HG03558 (cell line): ENCODE measurements around the gene OTUB1.
"Not testable (repeated sequence)": the region's sequence is repeated elsewhere in the genome, so short reads cannot be mapped to it uniquely, and the experiment has no call there.

Experiments
- ATAC-seq: cut with Tn5 transposase; IDR thresholded peaks from one replicate; pipeline ENCODE4 v1.9.1; 2021; ENCODE audit warnings: moderate number of reproducible peaks; ENCODE audit not compliant: unreplicated experiment; ENCODE audit errors: extremely low read depth

The OTUB1 gene, protein sequence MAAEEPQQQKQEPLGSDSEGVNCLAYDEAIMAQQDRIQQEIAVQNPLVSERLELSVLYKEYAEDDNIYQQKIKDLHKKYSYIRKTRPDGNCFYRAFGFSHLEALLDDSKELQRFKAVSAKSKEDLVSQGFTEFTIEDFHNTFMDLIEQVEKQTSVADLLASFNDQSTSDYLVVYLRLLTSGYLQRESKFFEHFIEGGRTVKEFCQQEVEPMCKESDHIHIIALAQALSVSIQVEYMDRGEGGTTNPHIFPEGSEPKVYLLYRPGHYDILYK

DNA sequence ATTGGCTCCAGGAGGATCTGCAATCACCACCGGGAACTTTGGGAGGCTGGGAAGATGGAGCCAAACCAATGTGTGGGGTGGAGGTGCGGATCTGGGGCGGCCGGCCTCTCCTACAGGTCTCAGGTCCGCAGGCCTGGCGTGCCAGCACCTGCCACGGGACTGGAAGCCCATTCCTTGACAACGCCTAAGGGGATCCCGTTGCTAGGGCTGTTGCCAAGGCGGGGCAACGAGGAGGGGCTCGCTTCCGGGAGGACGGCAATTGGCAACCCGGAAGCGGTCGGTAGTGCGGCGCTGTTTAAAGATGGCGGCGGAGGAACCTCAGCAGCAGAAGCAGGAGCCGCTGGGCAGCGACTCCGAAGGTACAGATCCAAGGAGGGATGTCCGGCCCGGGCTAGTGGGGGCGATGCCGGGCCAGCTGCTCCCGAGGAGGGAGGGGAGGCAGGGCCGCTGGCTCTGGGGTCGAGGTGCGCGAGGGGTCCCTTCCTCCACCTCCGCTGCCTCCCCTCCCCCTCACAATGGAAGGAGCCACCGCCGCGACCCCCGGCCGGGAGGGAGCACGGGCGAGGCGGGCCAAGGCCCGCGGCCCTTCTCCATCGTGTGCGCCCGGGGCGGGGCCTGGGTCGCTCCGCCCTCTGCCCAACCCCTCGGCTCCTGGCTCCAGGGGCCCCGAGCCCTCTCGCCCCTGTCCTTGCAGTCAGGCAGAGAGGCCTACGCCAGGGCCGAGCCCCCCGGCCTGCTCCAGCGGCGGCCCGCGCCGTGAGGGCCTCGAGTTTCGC lies at the start of gene OTUB1:
OTUB1 (plus strand) TSS at position 283 of the 776 bp plus-strand sequence; CDS start at position 302, 19 bp downstream.
- ATAC-seq, result no peak

DNA sequence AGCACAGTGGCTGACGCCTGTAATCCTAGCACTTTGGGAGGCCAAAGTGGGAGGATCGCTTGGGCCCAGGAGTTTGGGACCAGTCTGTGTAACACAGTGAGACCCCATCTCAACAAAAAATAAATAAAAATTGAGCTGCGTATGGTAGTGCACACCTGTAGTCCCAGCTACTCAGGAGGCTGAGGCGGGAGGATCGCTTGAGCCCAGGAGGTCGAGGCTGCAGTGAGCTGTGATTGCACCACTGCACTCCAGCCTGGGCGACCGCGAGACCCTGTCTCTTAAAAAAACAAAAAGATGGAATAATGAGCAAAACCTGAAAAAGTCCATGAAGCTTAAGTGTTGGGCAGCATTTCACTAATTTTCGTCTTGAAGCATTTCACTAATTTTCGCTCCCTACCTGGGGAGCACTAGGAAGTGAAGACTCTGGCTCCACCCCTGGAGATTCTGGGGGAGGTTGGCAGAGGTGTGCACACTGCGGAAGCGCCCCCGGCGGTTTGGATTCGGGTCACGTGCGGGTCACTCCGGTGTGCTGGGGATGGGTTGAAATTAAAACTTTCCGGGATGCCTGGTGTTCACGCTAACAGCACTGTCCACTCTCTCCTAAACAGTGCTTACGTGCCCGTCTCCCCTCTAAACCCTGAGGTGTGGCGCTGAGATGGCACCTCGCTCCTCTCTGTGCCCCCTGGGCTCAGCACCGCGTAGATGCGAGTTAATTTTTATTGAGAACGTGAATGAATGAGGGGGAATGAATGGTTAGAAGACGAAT lies 48.3 kb upstream of the OTUB1 start:
- peak; percentile 8 for ATAC-seq

DNA sequence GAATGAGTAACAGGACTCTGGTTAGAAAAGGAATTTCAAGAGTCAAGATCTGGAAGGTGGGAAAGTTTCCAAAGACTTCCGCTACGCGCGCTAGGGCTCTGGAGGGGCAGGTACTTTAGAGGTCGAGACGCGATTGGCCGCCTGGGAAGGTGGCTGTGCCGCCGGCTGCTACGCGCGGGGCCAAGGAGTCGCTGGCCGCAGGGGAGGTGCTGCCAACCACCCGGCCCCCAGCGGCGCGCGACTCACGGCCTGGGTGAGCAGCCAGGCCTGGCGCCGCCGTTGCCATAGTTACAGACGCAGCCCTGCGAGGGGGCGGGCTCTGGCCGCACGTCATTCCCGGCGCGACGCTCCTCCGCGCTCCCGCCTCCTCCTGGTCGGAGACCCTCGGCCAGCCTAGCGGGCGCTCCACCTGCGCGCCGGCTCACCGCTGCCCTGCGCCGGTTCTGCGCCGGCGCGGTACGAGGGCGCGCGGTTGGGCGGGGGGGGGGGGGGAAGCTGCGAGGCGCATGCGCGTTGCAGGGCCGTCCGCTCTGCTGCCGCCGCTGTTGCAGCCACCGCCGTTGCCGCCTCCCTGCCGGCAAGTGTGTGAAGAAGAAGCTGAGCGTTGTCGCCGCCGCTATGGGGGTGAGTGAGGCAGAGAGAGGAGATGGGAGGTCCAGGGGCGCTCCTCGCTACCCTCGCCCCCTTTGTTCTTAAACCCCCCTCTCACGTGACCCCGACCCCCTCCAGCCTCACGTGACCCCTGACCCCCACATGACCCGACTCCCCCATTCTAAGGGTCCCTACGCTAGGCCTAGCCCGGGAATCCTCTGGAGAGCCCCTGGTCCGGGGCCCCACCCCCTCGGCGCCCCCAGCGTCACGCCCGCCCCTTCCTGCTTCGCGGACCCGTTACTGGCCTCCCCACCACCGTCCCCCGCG lies 47.5 kb upstream of the OTUB1 start, which contains the start of gene NAA40:
NAA40 (plus strand) TSS at position 524 of the 918 bp plus-strand sequence; CDS start at position 619, 95 bp downstream.
- peak; percentile 82 for ATAC-seq

DNA sequence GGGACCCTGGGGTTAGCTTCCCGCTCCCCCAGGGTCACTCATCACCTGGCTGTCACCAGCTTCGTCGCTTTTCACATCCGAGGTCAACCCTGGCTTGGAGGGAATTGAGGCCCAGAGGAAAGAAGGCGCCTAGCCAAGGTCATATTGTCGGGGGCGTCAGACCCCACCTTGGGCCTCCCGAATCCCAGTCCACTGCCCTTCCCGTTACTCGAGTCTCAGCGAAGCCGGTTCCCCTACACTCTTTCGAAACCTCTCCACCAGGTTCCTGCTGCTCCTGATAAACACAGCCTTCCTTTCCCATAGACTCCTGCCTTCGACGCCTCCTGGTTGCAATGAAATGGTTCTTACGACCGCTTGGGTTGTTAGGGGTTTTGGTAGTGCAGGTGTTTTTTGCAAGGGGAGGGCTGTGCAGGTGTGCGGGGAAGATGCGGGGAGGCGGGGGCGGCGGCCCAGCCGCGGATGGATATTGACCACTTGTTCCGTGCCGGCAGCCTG lies 46.8 kb upstream of the OTUB1 start:
- no peak for ATAC-seq

DNA sequence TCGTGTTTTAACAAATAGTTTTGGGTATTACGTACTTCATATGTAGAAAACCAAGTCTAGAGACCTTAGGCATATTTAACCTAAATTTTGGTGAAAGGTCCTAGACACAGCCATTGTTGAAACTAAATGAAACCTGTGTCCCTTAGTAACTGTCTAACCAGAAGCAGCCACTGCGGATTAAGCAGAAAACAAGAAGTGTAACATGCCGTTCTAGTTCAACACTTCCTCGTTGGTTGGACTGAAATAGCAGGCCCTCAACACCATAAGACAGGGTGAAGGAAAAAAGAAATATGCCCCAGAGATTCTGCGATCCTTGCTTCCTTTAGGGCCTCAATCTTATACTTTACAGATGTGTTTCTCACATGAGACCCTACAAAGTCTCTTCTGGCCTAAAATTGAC lies 45.5 kb upstream of the OTUB1 start:
- no peak for ATAC-seq

DNA sequence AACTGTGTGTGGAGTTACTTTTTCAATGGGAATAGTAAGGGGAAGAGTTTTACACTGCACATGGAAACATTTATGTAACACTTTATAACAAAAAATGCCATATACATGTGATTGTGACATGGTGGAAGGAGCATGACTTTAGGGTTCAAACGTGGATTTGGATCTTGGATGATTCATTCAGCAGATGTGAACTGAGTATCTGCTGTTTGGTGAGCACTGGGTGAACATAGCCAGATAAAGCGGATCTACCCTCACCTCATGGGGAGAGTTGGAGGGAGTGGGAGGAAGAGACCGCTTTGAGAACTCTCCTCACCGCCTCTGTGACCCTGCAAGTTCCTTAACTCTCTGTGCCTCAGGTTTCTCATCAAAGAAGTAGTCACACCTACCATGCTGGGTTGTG lies 44.3 kb upstream of the OTUB1 start:
- no peak for ATAC-seq

DNA sequence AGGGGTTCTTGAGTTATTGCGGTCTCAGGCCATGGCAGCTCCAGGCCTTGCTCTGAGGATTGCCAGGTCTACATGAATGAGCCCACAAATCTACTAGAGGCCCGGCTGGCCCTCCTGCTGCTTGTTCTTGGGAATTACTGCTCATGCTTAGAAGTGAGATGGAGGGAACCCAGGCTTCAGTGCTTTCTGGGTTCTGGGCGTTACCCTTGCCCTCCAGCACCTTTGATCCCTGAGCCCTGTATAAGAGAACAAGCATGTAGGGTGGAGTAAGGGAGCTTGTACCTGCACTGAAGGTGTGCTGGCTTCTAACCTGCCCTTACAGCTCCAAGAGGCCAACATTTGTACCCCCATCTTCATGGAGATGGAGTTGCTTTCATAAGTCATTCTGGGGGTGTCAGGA lies 43.4 kb upstream of the OTUB1 start:
- no peak for ATAC-seq

DNA sequence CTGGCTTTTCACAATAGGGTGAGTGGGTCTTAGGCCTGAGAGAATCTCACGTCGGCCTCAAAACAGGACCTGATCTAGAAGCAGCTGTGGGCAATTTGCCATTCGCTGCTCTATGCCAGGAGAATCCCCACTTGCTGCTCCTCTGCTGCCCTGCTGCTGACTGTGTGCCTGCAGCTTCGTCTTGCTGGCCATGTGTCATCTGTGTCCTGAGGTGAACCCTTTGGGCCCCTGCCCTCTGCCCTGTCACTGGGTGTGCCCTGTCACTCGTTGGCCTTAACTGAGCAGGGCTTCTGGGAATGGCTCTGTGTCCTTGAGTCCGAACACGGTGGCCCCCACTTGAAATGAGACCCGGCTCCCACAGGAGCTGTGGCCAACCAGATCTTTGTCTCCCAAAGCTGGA lies 41.3 kb upstream of the OTUB1 start:
- ATAC-seq, result no peak

DNA sequence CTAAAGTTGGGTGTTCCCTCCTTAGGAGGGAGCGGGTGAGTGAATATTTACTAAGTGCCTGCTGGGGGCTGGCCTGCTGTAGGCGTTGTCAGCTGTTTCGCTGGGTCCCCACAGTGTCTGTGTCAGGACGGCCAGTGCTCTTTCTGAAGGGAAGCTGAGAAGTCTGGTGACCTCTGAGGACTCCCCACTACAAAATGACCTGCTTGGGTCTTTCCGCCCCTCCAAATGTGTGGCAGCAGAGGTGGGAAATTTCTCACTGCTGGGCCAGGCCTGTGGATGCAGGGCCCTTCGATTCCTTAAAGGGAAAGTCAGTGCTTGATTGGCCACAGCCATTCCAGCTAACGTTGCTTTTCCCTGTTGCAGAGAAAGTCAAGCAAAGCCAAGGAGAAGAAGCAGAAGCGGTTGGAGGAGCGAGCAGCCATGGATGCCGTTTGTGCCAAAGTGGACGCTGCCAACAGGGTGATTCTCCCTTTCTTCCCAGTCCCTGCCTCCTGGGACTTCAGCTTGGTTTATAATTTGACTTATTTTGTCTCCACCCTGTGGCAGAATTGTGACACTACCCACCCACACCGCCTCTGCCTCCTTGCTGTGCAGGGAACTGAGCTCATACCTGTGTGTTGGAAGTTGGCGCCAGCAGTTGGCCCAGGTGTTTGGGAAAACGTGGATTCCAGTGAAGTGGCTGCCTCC lies 40.6 kb upstream of the OTUB1 start:
- ATAC-seq, result no peak

DNA sequence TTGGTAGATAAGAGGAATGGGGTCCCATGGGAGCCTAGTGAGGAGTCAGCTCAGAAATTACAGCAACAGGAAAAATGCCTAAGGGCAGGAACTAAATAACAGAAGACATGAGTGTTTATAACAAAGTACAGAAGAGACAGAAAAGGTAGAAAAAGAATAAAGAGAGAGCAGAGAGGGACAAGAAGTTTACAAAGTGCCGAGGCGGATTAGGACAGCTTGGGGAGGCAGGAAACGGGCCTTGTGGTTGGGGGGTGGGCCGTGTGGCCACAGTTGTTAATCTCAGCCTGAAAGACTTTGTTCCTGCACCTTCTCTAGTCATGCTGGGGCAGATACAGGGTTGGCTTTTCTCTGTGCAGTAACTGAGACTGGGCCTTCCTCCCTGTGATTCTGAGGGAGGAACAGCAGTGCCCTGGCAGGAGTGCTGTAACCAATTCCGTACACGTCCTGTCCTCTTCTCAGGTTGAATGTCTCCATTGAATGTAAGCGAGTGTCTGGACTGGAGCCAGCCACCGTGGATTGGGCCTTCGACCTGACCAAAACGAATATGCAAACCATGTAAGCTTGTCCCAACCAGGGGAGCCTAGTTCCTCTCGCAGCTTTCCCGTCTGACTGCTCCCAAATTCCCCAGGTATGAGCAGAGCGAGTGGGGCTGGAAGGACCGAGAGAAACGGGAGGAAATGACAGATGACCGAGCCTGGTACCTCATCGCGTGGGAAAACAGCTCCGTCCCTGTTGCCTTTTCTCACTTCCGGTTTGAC lies 34.3 kb upstream of the OTUB1 start:
- ATAC-seq, result no peak

DNA sequence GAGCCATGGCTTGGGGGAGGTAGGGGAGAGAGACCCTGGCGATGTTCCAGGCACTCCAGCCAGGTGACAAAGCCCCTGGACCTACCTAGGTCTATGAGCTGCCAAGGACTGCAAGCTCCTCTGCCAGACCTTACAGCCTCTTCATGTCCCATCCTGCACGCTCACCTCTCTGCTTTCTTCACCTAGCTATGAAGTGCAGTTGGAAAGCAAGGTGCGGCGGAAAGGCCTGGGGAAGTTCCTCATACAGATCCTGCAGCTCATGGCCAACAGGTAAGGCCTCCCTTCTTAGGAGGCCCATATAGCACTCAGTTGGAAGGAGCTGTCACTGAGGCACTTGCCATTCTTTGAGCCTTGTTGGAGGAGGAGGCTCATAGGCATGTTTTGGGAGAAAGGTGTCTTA lies 33.7 kb upstream of the OTUB1 start:
- no peak for ATAC-seq

DNA sequence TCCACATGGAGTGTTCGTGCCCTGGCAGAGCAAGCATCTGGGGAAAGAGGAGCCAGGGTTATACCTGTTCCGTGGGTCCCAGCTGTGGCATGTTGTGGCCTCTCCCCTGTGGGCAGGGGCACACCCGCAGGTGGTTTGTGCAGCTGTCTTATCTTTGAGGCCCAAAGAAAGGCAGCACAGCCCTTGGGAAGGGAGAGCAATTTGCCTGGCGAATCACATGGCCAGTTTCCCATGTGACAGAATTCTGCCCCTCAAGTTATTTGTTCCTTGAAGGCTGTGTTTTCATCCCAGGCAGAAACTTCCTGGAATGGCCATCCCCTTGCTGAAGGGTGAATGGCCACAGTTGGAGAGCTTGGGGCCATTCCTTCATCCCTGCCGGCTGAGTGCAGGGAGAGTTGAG lies 28.2 kb upstream of the OTUB1 start:
- ATAC-seq, result no peak

DNA sequence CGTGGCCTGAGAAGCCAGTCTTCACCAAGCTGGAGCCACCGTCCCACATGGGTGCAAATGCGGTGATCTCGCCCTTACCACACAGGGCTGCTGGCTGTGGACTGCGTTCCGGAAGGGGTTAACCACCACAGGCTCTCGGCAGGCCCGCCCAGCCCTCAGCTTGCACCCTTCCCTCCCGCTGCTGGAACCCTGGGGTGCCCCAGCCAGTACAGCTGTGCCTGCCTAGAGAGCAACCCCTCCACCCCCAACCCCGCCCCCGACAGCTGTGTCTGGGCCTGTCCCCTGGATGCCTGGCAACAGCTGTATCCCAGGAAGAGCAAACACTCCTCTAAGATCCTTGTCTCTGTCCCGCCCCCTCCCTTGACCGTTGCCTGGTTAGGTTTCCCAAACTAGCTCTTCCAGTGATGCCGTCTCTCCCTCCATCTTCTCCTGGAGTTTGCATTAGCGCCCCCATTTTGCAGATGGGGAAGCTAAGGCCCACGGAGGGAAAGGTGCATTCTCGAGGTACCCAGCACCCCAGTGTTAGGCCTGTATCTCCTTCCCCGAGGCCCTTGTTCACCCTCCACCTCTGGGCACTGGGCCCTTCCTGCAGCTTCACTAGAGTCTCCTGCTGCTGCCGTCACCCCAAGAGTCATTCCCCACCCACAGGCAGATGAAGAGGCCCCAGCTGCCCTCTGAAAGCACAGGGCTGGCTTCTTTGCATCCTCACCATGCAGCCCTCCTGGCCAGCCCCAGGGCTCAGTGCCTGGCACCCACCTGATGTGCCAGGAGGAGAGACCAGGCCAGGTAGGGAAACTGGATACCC lies 24.4 kb upstream of the OTUB1 start:
- no peak for ATAC-seq

DNA sequence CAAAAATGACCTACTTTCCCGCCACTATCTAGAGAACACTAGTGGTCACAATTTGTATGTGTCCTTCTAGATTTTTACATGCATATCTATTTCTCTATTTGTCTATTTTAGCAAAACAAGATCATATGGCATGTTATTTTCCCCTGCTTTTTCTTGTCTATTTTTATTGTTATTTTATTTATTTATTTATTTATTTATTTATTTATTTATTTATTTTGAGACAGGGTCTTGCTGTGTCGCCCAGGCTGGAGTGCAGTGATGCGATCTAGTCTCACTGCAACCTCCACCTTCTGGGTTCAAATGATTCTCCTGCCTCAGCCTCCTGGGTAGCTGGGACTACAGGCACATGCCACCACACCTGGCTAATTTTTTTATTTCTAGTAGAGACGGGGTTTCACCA lies 22.3 kb upstream of the OTUB1 start:
- not testable (repeated sequence) for ATAC-seq

DNA sequence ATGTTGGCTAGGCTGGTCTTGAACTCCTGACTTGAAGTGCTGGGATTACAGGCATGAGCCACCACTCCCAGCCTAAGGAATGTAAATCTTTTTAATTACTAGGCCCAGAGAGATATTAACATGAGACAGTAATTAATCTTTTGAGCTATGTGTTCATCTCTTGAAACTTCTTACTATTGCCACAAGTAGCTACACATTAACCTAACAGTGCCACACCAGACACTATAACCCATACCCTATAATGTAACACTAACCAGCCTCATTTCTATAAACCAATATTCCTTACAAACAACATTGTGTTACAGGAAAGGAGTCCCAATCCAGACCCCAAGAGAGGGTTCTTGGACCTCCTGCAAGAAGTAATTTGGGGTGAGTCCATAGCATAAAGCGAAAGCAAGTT lies 19.8 kb upstream of the OTUB1 start:
- ATAC-seq, result no peak

DNA sequence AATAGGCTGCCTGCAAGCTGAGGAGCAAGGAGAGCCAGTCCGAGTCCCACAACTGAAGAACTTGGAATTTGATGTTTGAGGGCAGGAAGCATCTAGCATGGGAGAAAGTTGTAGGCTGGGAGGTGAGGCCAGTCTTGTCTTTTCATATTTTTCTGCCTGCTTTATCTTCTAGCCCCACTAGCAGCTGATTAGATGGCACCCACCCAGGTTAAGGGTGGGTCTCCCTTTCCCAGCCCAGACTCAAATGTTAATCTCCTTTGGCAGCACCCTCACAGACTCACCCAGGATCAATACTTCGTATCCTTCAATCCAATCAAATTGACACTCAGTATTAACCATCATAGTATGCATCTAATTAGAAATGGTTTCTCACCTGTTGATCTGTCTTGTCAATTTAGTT lies 16.8 kb upstream of the OTUB1 start:
- no peak for ATAC-seq

DNA sequence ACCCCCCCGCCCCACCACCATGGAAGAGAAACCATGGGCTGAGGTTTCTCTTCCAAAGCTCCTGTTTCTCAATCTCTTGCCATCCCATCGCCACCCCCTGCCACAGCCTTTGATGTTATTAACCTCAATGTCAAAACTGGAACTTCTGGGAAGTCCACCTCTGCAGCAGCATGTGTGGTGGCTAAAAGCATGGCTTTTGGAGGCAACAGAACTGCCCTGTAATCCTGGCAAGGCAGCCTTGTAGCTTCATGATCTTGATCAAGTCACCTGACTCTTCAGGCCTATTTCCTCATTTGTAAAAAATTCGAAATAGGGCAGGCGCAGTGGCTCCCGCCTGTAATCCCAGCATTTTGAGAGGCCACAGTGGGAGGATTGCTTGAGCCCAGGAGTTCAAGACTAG lies 15.3 kb upstream of the OTUB1 start:
- no peak for ATAC-seq

DNA sequence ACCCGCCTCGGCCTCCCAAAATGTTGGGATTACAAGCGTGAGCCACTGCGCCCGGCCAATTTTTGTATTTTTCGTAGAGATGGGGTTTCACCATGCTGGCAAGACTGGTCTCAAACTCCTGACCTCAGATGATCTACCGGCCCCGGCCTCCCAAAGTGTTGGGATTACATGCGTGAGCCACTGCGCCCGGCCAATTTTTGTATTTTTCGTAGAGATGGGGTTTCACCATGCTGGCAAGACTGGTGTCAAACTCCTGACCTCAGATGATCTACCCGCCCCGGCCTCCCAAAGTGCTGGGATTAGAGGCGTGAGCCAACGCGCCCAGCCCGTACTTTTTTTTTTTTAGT lies 12.4 kb upstream of the OTUB1 start:
- ATAC-seq, result not testable (repeated sequence)
